ENCODE data around the gene MTPN. TPM values are rescaled to one million over a fixed set of nuclear protein-coding genes. Genes with fewer than 3 reads are reported as not detected.

MTPN gene
- total RNA-seq, 6 experiments from 2014 or later = 242 to 306 (median 273) TPM

DNA sequence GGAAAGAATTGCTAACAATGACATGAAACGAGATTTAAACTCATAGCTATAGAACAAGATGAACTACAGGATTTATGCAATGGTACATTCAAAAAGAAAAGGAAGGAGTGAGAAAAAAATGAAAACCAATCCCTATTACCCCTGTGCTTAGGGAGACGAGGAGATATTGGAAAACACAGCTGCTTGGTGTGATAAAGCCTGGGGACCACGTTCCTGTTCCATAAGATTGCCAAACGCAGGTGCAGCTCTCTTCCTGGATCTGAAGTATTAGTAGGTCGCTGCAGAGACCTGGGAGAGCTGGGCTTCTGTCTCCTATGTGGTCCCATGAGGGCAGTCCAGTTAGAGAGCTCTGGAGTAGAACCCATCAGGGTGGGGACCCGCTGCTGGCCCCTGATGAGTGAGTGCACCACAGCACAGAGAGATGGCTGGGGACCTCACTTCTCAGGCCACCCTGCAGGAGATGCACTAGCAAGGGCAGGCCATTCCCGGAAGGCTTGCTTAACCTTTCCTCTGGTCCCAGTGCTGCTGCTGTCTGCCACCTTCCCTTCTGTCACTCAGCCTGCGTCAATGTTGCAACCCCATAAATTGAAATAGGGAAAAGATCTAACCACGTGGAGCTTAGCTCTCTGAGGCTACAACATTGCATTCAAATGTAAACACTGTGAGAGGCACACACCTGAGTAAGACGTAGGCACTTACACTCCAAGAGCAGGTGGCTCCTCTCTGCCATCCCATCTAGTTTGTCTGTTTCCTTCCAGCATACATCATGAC is 57.9 kb downstream of the MTPN start:
- H3K4me1 Mint-ChIP-seq (ENCODE audit: low read depth) = peaks cover 22% of the 10 kb centered on the region
- DNase-seq = no peak
- peaks cover 14% of the 10 kb centered on the region; the same call in 1 of the 2 replicates for H3K36me3 Mint-ChIP-seq (ENCODE audit: low read depth)
- no peaks in the 10 kb centered on the region; the same call in 1 of the 2 replicates for H3K27me3 Mint-ChIP-seq (ENCODE audit: insufficient read depth)
- no peak overlapping the region for H3K4me3 Mint-ChIP-seq
- H3K27ac Mint-ChIP-seq = no peak overlapping the region
- no peaks in the 10 kb centered on the region for H3K9me3 Mint-ChIP-seq
- TF ChIP-seq, protein P1, sequence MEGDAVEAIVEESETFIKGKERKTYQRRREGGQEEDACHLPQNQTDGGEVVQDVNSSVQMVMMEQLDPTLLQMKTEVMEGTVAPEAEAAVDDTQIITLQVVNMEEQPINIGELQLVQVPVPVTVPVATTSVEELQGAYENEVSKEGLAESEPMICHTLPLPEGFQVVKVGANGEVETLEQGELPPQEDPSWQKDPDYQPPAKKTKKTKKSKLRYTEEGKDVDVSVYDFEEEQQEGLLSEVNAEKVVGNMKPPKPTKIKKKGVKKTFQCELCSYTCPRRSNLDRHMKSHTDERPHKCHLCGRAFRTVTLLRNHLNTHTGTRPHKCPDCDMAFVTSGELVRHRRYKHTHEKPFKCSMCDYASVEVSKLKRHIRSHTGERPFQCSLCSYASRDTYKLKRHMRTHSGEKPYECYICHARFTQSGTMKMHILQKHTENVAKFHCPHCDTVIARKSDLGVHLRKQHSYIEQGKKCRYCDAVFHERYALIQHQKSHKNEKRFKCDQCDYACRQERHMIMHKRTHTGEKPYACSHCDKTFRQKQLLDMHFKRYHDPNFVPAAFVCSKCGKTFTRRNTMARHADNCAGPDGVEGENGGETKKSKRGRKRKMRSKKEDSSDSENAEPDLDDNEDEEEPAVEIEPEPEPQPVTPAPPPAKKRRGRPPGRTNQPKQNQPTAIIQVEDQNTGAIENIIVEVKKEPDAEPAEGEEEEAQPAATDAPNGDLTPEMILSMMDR (IDR thresholded peaks at IDR 0.05) = no peak

DNA sequence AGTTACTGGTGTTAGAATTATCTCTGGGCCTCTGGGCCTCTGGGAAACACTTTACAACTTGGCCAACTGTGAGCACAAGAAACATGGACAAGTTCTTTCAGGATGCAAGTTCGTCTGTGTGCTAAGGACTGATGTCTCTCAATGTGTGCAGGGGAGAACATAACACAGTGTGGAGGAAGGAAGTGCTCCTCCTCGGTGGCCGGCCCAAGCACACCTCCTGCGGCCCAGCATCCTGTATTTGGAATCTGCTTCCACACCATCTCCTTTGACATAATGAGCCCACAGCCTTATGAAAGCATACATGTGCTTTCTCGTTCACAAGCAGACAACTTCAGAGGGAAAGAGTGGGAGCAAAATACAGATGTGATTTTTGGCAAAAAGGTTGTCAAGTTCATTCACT is 59.0 kb downstream of the MTPN start:
- H3K36me3 Mint-ChIP-seq (ENCODE audit: low read depth) = peaks cover 14% of the 10 kb centered on the region; the same call in 1 of the 2 replicates
- TF ChIP-seq, protein P1 (IDR thresholded peaks at IDR 0.05) = no peak
- H3K27ac Mint-ChIP-seq = no peak overlapping the region
- H3K4me1 Mint-ChIP-seq (ENCODE audit: low read depth) = peaks cover 13% of the 10 kb centered on the region
- DNase-seq = no peak
- no peak overlapping the region for H3K4me3 Mint-ChIP-seq
- H3K27me3 Mint-ChIP-seq (ENCODE audit: insufficient read depth) = no peaks in the 10 kb centered on the region; the same call in 1 of the 2 replicates
- no peaks in the 10 kb centered on the region for H3K9me3 Mint-ChIP-seq

DNA sequence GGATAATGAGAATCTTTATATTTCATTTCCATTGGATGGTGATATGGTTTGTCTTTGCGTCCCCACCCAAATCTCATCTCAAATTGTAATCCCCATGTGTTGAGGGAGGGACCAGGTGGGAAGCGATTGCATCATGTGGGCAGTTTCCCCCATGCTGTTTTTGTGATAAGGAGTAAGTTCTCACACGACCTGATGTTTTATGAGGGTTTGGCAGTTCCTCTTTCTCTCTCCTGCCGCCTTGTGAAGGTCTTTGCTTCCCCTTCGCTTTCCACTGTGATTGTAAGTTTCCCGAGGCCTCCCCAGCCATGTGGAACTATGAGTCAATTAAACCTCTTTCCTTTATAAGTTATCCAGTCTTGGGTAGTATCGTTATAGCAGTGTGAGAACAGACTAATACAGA is 59.4 kb downstream of the MTPN start:
- H3K9me3 Mint-ChIP-seq = no peaks in the 10 kb centered on the region
- H3K4me1 Mint-ChIP-seq (ENCODE audit: low read depth) = peaks cover 8% of the 10 kb centered on the region
- peaks cover 14% of the 10 kb centered on the region; the same call in 1 of the 2 replicates for H3K36me3 Mint-ChIP-seq (ENCODE audit: low read depth)
- no peak overlapping the region for H3K4me3 Mint-ChIP-seq
- H3K27me3 Mint-ChIP-seq (ENCODE audit: insufficient read depth) = no peaks in the 10 kb centered on the region; the same call in 1 of the 2 replicates
- no peak for DNase-seq
- TF ChIP-seq, protein P1 (IDR thresholded peaks at IDR 0.05) = no peak
- no peak overlapping the region for H3K27ac Mint-ChIP-seq

DNA sequence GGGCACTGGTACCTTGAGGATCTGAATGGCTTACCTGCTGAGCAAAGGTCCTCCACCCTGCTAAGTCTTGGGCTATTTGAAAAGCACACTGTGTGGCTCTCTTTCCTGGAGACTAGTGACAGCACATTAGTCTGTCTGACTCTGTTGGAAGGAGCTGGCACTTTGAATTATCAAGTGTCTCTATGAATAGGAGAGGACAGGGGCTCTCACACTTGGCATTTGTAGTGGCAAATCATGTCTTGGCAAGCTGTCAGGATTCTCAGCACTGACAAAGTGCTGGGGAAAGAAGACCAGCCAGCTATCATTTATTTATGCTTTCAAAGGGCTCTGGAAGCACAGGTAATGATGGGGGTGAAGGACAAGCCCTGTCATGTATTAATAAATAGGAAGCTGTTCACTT is 62.8 kb downstream of the MTPN start:
- Mint-ChIP-seq H3K27me3 (ENCODE audit: insufficient read depth) (peaks cover 2% of the 10 kb centered on the region), H3K4me1 (ENCODE audit: low read depth) (no peaks in the 10 kb centered on the region; the same call in 1 of the 2 replicates), H3K27ac (no peak overlapping the region), H3K36me3 (ENCODE audit: low read depth) (0 out of 2 replicates have a peak, but pooled peaks cover 5% of the 10 kb centered on the region), H3K4me3 (no peak overlapping the region), H3K9me3 (no peaks in the 10 kb centered on the region)
- no peak for DNase-seq
- TF ChIP-seq, protein P1 (IDR thresholded peaks at IDR 0.05) = no peak

DNA sequence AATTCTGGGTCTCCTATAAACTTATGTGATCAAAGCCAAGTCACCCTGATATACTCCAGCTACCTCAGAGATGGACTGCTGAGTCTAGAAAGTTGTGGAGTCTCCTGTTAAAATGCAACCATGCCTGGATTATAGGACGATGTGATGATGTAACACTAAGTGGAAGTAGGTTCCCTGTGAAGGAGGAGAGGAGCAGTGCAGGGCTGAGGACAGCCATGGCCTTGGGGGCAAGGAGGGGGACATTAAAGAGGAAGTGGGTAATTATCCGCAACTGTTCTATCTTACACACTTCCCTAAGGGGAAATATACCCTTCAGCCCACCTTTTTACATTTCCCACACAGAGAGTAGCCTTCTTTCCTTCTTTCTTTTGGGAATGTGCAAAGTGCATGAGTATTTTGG is 63.8 kb downstream of the MTPN start:
- no peak overlapping the region for H3K27ac Mint-ChIP-seq
- no peaks in the 10 kb centered on the region for H3K4me1 Mint-ChIP-seq (ENCODE audit: low read depth)
- TF ChIP-seq, protein P1 (IDR thresholded peaks at IDR 0.05) = no peak
- peaks cover 2% of the 10 kb centered on the region for H3K27me3 Mint-ChIP-seq (ENCODE audit: insufficient read depth)
- no peaks in the 10 kb centered on the region for H3K9me3 Mint-ChIP-seq
- no peak overlapping the region for H3K4me3 Mint-ChIP-seq
- H3K36me3 Mint-ChIP-seq (ENCODE audit: low read depth) = 0 out of 2 replicates have a peak, but pooled peaks cover 5% of the 10 kb centered on the region
- DNase-seq = no peak
